Mesothelial cell of epicardium (in vitro differentiated cells): ENCODE measurements around the gene THBD. TPM values are rescaled to one million over a fixed set of nuclear protein-coding genes. Genes with fewer than 3 reads are reported as not detected.

ENCODE experiments used
- DNase-seq, 2 experiments: peaks; one replicate each; pipeline ENCODE4 v3.0.0; 2021; ENCODE audit warnings: low spot score in 2 of 2; ENCODE audit not compliant: unreplicated experiment in 2 of 2
- H3K27ac Mint-ChIP-seq: 2 replicates; pipeline ENCODE4 v1.8.0; 2021; ENCODE audit warnings: mixed read lengths
- H3K27me3 Mint-ChIP-seq: 2 replicates; pipeline ENCODE4 v1.8.0; 2021; ENCODE audit warnings: low read depth, mixed read lengths
- H3K36me3 Mint-ChIP-seq: 2 replicates; pipeline ENCODE4 v1.8.0; 2021; ENCODE audit warnings: mixed read lengths
- H3K4me1 Mint-ChIP-seq: 2 replicates; pipeline ENCODE4 v1.8.0; 2021; ENCODE audit warnings: mixed read lengths
- H3K4me3 Mint-ChIP-seq: 2 replicates; pipeline ENCODE4 v1.8.0; 2021; ENCODE audit warnings: mild to moderate bottlenecking, moderate library complexity, mixed read lengths
- H3K9me3 Mint-ChIP-seq: 2 replicates; pipeline ENCODE4 v1.8.0; 2021; ENCODE audit warnings: mixed read lengths
- total RNA-seq: library from RNA; stranded (reverse); gene quantifications from 3 replicates; pipeline ENCODE4 v1.2.1, GENCODE V29; 2021
- TF ChIP-seq, protein P1 (sequence below): fragments of 200-600 bp; sonication (generic); IDR thresholded peaks from one replicate; pipeline ENCODE4 v1.5.0; 2021; ENCODE audit warnings: antibody characterized with exemption; ENCODE audit not compliant: unreplicated experiment

THBD gene
- total RNA-seq, 1 donor from 2014 or later = 0.85 TPM

DNA sequence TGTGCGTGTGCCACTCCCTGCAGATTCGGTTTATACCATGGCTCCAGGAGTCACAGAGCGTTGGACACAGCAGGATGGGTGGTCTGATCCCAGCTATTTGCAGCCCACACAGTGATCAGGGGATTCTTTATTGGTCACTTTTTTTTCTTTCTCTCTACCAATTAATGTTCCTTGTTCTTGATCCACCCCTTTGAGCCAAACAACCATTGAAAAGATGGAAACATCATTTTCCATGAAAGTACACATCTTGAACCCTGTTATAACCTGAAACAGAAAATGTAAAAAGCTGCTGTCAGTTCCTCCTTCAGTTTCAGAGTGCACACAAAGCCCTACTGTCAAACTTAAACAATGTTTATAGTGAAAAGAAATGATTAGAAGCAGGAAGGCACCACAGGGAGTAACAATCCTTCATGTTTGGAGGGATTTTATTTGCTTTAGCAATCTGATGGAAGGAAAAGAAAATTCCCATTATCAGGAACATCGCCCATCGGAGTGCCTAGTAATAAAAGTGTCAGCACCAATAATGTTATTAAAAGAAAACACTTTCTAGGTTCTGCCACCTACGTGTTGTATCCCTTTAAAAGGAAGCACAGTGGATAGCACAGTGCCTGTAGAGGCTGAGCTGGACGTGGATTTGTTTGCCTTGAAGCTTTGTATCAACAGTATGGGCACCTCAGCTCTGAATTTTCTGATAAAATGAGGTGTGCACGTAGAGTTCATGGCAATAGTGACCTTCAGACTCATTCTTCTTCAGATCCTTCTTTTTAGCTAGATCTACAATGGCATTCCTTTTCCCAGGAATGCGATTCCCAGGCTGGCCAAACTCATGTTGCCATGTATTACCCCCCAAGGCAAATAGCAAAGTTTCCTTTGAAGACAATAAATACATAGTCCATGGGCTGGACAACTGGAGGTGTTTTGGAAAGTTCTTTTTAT, 16.1 kb upstream of the THBD start:
- no peaks in the 10 kb centered on the region for H3K36me3 Mint-ChIP-seq
- no peak for DNase-seq
- no peak overlapping the region for H3K4me3 Mint-ChIP-seq
- TF ChIP-seq, protein P1, sequence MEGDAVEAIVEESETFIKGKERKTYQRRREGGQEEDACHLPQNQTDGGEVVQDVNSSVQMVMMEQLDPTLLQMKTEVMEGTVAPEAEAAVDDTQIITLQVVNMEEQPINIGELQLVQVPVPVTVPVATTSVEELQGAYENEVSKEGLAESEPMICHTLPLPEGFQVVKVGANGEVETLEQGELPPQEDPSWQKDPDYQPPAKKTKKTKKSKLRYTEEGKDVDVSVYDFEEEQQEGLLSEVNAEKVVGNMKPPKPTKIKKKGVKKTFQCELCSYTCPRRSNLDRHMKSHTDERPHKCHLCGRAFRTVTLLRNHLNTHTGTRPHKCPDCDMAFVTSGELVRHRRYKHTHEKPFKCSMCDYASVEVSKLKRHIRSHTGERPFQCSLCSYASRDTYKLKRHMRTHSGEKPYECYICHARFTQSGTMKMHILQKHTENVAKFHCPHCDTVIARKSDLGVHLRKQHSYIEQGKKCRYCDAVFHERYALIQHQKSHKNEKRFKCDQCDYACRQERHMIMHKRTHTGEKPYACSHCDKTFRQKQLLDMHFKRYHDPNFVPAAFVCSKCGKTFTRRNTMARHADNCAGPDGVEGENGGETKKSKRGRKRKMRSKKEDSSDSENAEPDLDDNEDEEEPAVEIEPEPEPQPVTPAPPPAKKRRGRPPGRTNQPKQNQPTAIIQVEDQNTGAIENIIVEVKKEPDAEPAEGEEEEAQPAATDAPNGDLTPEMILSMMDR = no peak
- H3K27ac Mint-ChIP-seq = no peak overlapping the region
- peaks cover 2% of the 10 kb centered on the region for H3K4me1 Mint-ChIP-seq
- no peaks in the 10 kb centered on the region for H3K9me3 Mint-ChIP-seq
- H3K27me3 Mint-ChIP-seq = peaks cover 15% of the 10 kb centered on the region

DNA sequence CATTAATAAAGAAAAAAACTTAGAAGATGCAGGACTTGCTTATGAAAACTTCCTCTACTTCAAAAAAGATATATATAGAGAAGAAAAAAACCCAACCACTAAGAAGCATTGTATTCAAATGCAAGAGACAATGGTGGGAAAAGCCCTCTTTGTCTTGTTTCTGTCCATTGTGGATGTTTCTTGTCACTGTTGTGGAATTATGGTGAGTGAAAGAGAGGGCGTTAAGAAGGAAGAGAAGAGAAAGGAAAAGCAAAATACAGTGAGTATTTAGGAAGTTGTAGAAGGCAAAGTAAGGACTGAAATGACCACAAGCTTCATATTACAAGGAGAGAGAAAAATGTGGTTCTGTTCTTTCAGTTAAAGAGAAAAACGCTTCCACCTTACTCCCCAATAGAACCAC, 14.1 kb upstream of the THBD start:
- Mint-ChIP-seq H3K4me1 (peaks cover 9% of the 10 kb centered on the region), H3K27me3 (peaks cover 11% of the 10 kb centered on the region), H3K36me3 (no peaks in the 10 kb centered on the region), H3K4me3 (no peak overlapping the region), H3K9me3 (no peaks in the 10 kb centered on the region), H3K27ac (no peak overlapping the region)
- TF ChIP-seq, protein P1 = no peak
- DNase-seq = no peak

DNA sequence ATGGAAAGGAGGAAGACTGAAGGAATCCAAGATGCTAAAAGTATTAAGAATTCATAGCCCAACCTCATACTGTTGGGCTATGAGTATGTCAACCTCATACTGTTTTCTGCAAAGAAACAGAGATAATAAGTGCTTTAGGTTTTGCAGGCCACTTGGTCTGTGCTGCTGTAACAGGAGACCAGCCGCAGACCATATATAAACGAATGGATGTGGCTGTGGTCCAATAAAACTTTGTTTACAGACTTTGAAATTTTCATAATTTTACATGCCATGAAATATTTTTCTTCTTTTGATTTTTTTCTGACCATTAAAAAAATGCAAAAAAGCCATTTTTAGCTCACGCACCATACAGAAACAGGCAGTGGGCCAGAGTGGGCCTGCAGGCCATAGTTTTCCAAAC, 13.7 kb upstream of the THBD start:
- TF ChIP-seq, protein P1 = no peak
- peaks cover 9% of the 10 kb centered on the region for H3K27me3 Mint-ChIP-seq
- H3K4me3 Mint-ChIP-seq = no peak overlapping the region
- no peak for DNase-seq
- H3K4me1 Mint-ChIP-seq = peaks cover 9% of the 10 kb centered on the region
- no peaks in the 10 kb centered on the region for H3K9me3 Mint-ChIP-seq
- no peaks in the 10 kb centered on the region for H3K36me3 Mint-ChIP-seq
- no peak overlapping the region for H3K27ac Mint-ChIP-seq

DNA sequence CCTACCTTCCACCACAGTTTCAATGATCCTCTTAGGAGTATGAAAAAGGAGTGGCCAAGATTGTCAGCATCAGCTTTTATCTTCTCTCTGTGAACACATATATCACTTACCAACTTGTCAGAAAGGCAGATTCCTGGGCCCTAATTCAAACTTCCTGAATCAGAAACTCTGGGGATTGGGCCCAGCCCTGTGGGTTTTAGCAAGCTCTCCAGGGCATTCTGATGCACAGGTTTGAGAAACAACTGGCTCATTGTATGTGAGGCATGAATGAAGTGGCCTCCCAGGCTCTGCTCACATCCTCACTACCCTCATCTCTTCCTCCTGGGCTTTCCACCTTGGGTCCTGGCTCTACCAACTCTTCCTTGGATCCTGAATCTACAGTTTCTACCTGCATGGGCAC, 13.2 kb upstream of the THBD start:
- Mint-ChIP-seq H3K27ac (no peak overlapping the region), H3K4me1 (peaks cover 9% of the 10 kb centered on the region), H3K27me3 (peaks cover 9% of the 10 kb centered on the region), H3K9me3 (no peaks in the 10 kb centered on the region), H3K36me3 (no peaks in the 10 kb centered on the region), H3K4me3 (no peak overlapping the region)
- TF ChIP-seq, protein P1 = no peak
- DNase-seq = no peak

DNA sequence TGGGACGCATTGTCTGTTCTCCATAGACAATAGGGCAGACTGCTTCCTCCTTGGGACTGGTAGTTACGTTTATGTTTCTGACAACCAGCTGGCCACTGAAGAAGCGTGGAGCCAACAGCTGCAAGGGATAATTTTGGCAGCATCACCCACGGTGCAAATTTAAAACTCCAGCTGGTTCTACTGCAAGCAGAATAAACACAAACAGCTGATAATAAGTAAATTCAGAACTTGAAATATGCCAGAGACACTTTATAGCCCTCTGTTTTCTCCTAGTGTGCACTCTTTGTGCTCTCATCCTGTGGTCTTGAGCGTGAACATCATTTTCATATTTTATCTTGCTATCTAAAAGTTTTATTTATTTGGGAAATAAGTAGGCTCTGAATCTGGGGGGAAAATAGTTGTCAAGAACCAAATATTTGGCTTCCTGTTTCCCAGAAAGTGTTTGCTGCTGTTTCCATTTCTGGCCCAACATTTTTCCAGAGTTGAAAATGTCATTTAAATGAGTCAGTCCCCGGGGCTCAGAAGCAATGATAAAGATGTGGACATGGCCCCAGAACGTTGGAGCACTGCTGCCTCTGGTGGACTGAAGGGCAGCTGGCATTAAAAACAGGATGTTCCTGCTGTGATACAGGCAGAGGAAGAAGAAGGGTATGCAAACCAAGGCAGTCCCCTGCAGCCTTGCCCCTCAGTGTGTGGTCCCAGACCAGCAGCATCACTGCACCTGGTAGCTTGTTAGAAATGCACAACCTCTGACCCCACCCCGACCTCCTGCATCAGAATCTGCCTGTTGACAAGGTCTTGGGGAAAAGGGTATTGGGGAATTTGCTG, 12.5 kb upstream of the THBD start:
- Mint-ChIP-seq H3K27ac (no peak overlapping the region), H3K4me3 (no peak overlapping the region), H3K9me3 (no peaks in the 10 kb centered on the region), H3K36me3 (no peaks in the 10 kb centered on the region), H3K4me1 (peaks cover 9% of the 10 kb centered on the region), H3K27me3 (peaks cover 11% of the 10 kb centered on the region)
- TF ChIP-seq, protein P1 = no peak
- no peak for DNase-seq
